Stimulated activated CD8-positive, alpha-beta memory T cell treated with anti-CD3 and anti-CD28 coated beads, Interleukin-12 subunit alpha, Interleukin-12 subunit beta, amount 100 ng/mL, for 24 hours (primary cell): Measurements from ENCODE around the gene PARD3.

ENCODE experiments used
- DNase-seq: peaks from one replicate; pipeline ENCODE4 v3.0.0-alpha.2; 2020; ENCODE audit errors: extremely low read depth

PARD3 gene

GRCh38 chr10:34343764-34344163 lies 471.3 kb downstream of the PARD3 start:
- no peak for DNase-seq

- no peak for DNase-seq
These were observed 473.6 kb downstream of the PARD3 start for GRCh38 chr10:34341473-34341872.

GRCh38 chr10:34340934-34341333 lies 474.2 kb downstream of the PARD3 start:
- no peak for DNase-seq

GRCh38 chr10:34339816-34340553 lies 475.1 kb downstream of the PARD3 start:
- DNase-seq, result no peak

- DNase-seq, result no peak
These were observed 477.2 kb downstream of the PARD3 start for GRCh38 chr10:34337917-34338316.

- no peak for DNase-seq
These were observed 479.0 kb downstream of the PARD3 start for GRCh38 chr10:34335960-34336690.

GRCh38 chr10:34334908-34335307 lies 480.2 kb downstream of the PARD3 start:
- DNase-seq, result no peak

GRCh38 chr10:34333513-34333912 lies 481.6 kb downstream of the PARD3 start:
- no peak for DNase-seq

GRCh38 chr10:34327184-34327583 lies 487.9 kb downstream of the PARD3 start:
- no peak for DNase-seq

GRCh38 chr10:34323192-34323591 lies 491.9 kb downstream of the PARD3 start:
- no peak for DNase-seq

GRCh38 chr10:34320265-34320664 lies 494.8 kb downstream of the PARD3 start:
- no peak for DNase-seq

- no peak for DNase-seq
These were observed 495.8 kb downstream of the PARD3 start for GRCh38 chr10:34319197-34319846.

- no peak for DNase-seq
These were observed 498.9 kb downstream of the PARD3 start for GRCh38 chr10:34316154-34316553.

- no peak for DNase-seq
These were observed 500.6 kb downstream of the PARD3 start for GRCh38 chr10:34314457-34314856.

GRCh38 chr10:34313888-34314287 lies 501.2 kb downstream of the PARD3 start:
- DNase-seq, result no peak

- no peak for DNase-seq
These were observed 501.7 kb downstream of the PARD3 start for GRCh38 chr10:34313353-34313752.

GRCh38 chr10:34311679-34312078 lies 503.4 kb downstream of the PARD3 start:
- DNase-seq, result no peak

GRCh38 chr10:34310234-34310633 lies 504.9 kb downstream of the PARD3 start:
- DNase-seq, result no peak

GRCh38 chr10:34305189-34305588 lies 509.9 kb downstream of the PARD3 start:
- DNase-seq, result no peak

GRCh38 chr10:34303022-34303421 lies 512.1 kb downstream of the PARD3 start:
- no peak for DNase-seq

GRCh38 chr10:34299105-34299611 lies 515.9 kb downstream of the PARD3 start:
- no peak for DNase-seq

- no peak for DNase-seq
These were observed 516.7 kb downstream of the PARD3 start for GRCh38 chr10:34298346-34298818.
